NCI-H2081 (cell line): ENCODE measurements around the gene UBE2D1.
"Not testable (repeated sequence)": the region's sequence is repeated elsewhere in the genome, so short reads cannot be mapped to it uniquely, and the experiment has no call there.

ENCODE experiments used
- DNase-seq, 2 experiments: peaks; one replicate each; lab custom pipeline; 2025; lab: John Stamatoyannopoulos, UW

UBE2D1 gene

GRCh38 chr10:58384095-58384494 lies 49.3 kb downstream of the UBE2D1 start:
- DNase-seq = no peak

- no peak for DNase-seq
Observed at GRCh38 chr10:58384544-58384998, 49.8 kb downstream of the UBE2D1 start.

DNA sequence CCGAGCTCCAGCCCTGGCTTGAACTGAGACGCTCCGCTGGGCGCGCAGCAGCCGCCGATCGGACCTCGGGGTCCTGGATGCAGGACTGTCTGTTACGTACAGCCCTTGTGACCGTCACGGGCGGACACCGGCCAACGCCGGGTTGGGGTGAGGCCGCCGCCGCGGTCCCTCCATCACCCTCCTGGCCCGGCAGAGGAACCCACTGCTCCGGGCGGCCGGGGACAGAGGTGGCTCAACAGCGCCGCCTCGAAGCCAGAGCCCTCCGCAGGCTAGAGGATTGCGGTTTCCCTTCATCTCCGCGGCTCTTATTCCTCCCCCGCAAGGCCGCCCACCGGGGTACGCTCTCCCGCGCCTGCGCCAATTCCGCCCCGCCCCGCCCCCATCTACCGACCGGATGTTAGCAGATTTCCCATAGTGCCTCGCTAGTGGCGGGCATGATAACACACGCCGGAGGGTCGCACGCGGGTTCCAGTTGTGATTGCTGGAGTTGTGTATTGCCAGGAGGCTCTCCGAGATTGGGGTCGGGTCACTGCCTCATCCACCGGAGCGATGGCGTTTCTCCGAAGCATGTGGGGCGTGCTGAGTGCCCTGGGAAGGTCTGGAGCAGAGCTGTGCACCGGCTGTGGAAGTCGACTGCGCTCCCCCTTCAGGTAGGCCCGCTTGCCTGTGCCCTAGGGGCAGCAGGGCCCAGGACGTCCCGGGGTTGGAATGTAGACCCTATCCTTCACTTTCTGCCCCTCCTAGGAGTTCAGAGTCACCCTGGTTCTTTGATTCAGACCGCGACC lies 50.4 kb downstream of the UBE2D1 start, which contains the start of gene TFAM:
Gene TFAM (plus strand): TSS at position 412 of the 785 bp plus-strand sequence. CDS start 138 bp downstream, at position 550.
- DNase-seq = peak; percentile 76 to 77

- DNase-seq = no peak
Observed at GRCh38 chr10:58385784-58386112, 50.9 kb downstream of the UBE2D1 start.

GRCh38 chr10:58389024-58389423 lies 54.2 kb downstream of the UBE2D1 start:
- no peak for DNase-seq

DNA sequence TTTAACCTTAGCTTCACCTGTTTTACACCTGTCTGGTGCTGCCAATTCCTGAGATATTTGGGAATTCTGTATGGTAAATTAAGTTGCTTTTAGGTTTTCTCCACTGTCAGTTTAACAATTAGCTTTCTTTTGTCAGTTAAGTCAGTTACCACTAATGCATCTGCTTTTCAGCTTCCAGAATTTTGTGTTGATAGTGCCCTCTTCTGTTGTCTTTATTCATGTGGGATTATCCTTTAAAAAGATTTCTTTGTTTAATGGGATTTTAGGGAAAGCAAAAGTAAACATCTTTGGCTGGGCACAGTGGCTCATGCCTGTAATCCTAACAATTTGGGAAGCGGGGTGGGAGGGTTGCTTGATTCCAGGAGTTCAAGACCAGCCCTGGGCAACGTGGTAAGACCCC lies 58.5 kb downstream of the UBE2D1 start:
- DNase-seq = no peak

DNA sequence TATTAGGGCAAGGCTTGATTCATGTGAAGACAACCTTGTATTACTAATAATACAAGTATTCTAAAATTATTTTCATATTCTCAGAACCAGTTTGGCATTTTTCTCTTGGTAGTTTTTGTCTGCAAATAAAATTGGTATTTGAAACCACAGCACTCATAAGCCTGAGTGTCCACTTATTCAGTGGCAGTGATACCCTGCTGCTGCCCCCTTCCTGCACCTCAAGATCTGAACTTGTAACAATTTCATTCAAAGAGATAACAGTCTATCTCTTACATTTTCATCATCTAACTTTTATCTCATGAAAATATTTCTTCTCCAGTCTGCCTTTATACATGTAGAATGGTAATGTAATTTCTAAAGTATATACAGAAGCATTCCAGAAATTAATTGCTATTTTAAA lies 59.7 kb downstream of the UBE2D1 start:
- DNase-seq = no peak

- no peak for DNase-seq
Observed at GRCh38 chr10:58396057-58396456, 61.3 kb downstream of the UBE2D1 start.

GRCh38 chr10:58397830-58398229 lies 63.0 kb downstream of the UBE2D1 start:
- DNase-seq = no peak

DNA sequence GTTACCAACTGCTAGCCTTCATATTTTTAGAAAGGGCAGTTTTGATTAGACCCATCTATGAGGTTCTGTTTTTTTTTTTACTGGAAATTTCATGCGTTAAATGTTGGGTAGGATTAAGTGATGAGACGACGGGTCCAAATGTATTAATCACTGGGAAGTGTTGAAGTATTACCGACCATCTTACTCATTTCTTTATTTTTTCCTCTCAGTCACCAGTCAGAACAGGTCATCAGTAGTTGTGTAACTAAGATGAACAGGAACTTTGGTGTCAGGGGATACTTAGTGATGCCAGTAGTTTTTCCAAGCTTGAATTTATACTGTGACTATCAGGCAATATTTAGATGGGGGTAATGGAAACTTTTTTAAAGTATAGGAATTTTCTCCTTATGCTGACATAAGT lies 64.6 kb downstream of the UBE2D1 start:
- DNase-seq = no peak

DNA sequence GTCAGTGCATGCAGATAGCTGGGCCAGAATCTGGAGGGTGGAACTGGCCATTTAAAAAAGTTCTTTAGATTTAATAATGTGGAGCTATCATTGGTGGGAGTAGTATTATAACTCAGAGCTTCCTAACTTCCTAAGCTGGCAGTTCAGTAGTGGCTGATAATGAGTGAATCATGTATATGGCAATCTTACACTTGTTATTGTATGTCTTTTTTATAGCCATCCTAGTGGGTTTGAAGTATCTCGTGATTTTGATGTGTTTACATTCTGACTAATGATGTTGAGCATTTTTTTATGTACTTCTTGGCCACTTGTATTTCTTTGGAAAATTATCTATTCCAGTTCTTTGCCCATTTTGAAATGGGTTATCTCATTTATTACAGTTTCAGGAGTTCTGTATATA lies 65.8 kb downstream of the UBE2D1 start:
- no peak for DNase-seq

DNA sequence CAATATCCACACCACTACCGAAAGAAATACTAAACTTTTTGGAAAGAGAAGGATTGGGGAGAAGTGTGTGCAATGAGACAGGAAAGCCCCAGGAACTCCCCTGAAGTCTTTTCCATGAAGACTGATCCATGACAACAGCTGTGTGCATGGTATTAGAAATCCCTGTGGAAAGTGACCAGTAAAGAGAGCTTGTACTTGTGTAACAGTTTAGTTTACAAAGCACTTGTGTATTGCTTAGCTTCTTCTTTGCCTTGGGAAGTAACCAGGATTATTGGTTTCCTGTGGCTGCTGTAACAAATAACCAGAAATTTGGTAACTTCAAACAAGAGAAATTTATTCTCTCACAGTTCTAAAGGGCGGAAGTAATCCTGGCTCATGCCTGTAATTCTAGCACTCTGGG lies 69.2 kb downstream of the UBE2D1 start:
- DNase-seq = no peak

- DNase-seq = no peak
Observed at GRCh38 chr10:58409956-58410610, 75.3 kb downstream of the UBE2D1 start.

DNA sequence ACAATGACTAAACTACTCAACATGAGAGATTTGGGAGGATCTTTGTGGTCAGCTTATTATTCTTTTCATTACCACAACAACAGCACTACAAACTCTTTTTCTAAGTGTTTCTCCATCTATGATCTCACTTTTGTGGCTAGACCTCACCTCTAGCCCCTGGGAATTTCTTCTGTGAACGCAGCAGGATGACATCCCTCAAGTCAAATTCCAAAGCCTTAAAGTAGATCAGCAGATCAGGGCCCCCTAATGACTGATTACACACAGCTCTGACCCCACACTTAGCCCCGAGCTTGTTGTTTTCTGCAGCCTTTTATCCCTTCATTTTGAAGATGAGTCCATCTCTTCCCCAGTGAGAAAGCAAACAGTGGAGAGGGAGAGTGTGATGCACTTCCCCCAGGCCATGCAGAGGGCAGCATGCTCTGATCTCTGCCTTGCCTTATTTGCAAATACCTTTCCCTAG lies 77.7 kb downstream of the UBE2D1 start:
- DNase-seq = no peak

GRCh38 chr10:58414270-58415041 lies 79.7 kb downstream of the UBE2D1 start:
- DNase-seq = peak; percentile 27 to 32

DNA sequence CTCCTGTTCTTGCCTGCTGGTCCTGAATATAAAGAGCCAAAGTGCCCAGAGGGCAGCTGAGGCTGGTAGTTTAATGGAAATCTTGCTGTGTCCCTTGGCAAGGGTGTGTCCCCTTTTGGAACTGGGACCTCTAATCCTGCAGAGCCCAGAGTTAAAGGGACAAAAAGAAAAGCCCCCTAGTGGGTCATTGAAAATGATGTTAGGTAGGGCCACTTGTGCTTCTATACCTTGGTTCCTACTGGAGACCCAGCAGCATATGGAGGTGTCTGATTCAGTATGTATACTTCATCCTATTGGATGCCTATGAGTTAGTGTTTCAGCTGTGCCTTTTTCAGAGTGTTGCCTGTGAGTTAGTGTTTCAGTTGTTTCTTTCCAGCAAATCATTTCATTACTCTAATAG lies 81.0 kb downstream of the UBE2D1 start:
- DNase-seq = no peak

DNA sequence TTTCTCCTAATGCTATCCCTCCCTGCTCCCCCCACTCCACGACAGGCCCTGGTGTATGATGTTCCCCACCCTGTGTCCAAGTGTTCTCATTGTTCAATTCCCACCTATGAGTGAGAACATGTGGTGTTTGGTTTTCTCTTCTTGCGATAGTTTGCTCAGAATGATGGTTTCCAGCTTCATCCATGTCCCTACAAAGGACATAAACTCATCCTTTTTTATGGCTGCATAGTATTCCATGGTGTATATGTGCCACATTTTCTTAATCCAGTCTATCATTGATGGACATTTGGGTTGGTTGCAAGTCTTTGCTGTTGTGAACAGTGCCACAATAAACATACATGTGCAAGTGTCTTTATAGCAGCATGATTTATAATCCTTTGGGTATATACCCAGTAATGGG lies 83.1 kb downstream of the UBE2D1 start:
- not testable (repeated sequence) for DNase-seq
